ENCODE data around the gene LRRC70.

DNA sequence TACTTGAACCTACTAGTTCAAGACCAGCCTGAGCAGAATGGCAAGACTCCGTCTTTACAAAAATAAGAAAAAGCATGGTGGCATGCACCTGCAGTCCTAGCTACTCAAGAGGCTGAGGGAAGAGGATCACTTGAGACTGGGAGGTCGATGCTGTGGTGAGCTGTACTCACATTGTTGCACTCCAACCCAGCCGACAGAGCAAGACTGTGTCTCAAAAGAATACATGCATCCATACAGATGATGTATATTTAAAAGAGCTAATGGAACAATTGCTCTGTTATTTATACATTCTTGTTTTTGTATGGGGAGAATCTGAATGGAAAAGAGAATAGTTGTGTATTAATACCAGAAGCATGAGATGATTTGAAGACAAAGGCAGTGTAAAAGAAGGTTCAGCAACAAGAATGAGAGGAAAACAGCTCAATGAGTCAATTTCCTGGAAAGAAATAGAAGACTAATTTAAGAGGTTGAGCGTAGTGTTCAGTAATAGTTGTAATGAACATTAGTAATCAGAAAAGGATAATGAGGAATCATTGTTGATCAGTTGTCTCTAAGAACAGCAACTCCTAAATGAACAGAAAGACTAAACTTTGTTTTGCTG, 1.9 kb upstream of the LRRC70 start:
- TF ChIP-seq, protein P1, sequence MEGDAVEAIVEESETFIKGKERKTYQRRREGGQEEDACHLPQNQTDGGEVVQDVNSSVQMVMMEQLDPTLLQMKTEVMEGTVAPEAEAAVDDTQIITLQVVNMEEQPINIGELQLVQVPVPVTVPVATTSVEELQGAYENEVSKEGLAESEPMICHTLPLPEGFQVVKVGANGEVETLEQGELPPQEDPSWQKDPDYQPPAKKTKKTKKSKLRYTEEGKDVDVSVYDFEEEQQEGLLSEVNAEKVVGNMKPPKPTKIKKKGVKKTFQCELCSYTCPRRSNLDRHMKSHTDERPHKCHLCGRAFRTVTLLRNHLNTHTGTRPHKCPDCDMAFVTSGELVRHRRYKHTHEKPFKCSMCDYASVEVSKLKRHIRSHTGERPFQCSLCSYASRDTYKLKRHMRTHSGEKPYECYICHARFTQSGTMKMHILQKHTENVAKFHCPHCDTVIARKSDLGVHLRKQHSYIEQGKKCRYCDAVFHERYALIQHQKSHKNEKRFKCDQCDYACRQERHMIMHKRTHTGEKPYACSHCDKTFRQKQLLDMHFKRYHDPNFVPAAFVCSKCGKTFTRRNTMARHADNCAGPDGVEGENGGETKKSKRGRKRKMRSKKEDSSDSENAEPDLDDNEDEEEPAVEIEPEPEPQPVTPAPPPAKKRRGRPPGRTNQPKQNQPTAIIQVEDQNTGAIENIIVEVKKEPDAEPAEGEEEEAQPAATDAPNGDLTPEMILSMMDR (IDR thresholded peaks at IDR 0.05; ENCODE audit: poor library complexity, severe bottlenecking), result no peak
- TF ChIP-seq TAF1 (IDR thresholded peaks at IDR 0.05; ENCODE audit: low read depth), result no peak
- no peak for TF ChIP-seq MXI1 (conservative IDR thresholded peaks at IDR 0.05; ENCODE audit: poor library complexity, severe bottlenecking)
- no peak for TF ChIP-seq RAD21 (conservative IDR thresholded peaks at IDR 0.05)
